DOHH2 (cell line): Measurements from ENCODE around the gene NFKB1.

Source experiments
- H3F3A ChIP-seq: fragments of 200-600 bp; sonication (generic), shearing (Covaris generic); 2 replicates; pipeline ENCODE4 v1.6.0; 2016; ENCODE audit warnings: antibody characterized with exemption, mild to moderate bottlenecking; ENCODE audit not compliant: control insufficient read depth, insufficient read depth
- H3K27ac ChIP-seq: fragments of 200-600 bp; sonication (generic); 2 replicates; pipeline ENCODE4 v1.5.1; 2014; ENCODE audit warnings: low read depth, mild to moderate bottlenecking, low read length, moderate library complexity
- H3K27me3 ChIP-seq: fragments of 200-600 bp; sonication (generic); 2 replicates; pipeline ENCODE4 v1.6.1; 2014; ENCODE audit warnings: mild to moderate bottlenecking, low read length, mixed read lengths; ENCODE audit not compliant: control insufficient read depth
- H3K36me3 ChIP-seq: fragments of 200-600 bp; sonication (generic); 2 replicates; pipeline ENCODE4 v1.6.1; 2014; ENCODE audit warnings: mild to moderate bottlenecking, low read length, moderate library complexity, mixed read lengths; ENCODE audit not compliant: control insufficient read depth
- H3K4me1 ChIP-seq: fragments of 200-600 bp; sonication (generic); 2 replicates; pipeline ENCODE4 v1.6.1; 2014; ENCODE audit warnings: mild to moderate bottlenecking, low read length, mixed read lengths; ENCODE audit not compliant: control insufficient read depth
- H3K4me2 ChIP-seq: fragments of 200-600 bp; sonication (generic); 2 replicates; pipeline ENCODE4 v1.6.0; 2014; ENCODE audit warnings: mild to moderate bottlenecking, low read length, moderate library complexity
- H3K4me3 ChIP-seq: fragments of 200-600 bp; sonication (generic); 2 replicates; pipeline ENCODE4 v1.5.1; 2014; ENCODE audit warnings: mild to moderate bottlenecking, low read length, mixed read lengths
- H3K79me2 ChIP-seq: fragments of 200-600 bp; sonication (generic); 2 replicates; pipeline ENCODE4 v1.6.1; 2014; ENCODE audit warnings: mild to moderate bottlenecking, low read length, mixed read lengths; ENCODE audit not compliant: control insufficient read depth
- H3K9me2 ChIP-seq: fragments of 200-600 bp; sonication (generic); replicated peaks from 2 replicates; pipeline ENCODE4 v1.6.1; 2014; ENCODE audit warnings: mild to moderate bottlenecking, low read length, mixed read lengths; ENCODE audit not compliant: control insufficient read depth
- H3K9me3 ChIP-seq: fragments of 200-600 bp; sonication (generic); 2 replicates; pipeline ENCODE4 v1.6.1; 2014; ENCODE audit warnings: antibody characterized with exemption, low read length, mixed read lengths; ENCODE audit not compliant: control insufficient read depth, insufficient read depth
- H4K20me1 ChIP-seq: fragments of 200-600 bp; sonication (generic); 2 replicates; pipeline ENCODE4 v1.6.0; 2014; ENCODE audit warnings: low read depth, mild to moderate bottlenecking, antibody characterized with exemption, low read length, moderate library complexity; ENCODE audit not compliant: control insufficient read depth, insufficient read depth
- CTCF ChIP-seq: fragments of 200-600 bp; sonication (generic); IDR thresholded peaks from one replicate; pipeline ENCODE4 v1.5.1; 2014; ENCODE audit warnings: antibody characterized with exemption, mild to moderate bottlenecking, low read depth, low read length; ENCODE audit not compliant: poor library complexity, severe bottlenecking
- EZH2phosphoT487 ChIP-seq: fragments of 200-600 bp; sonication (generic); IDR thresholded peaks from 2 replicates; pipeline ENCODE4 v1.6.1; 2017; ENCODE audit warnings: borderline replicate concordance, mild to moderate bottlenecking, antibody characterized with exemption, low read length, moderate library complexity, mixed read lengths

The NFKB1 gene

DNA sequence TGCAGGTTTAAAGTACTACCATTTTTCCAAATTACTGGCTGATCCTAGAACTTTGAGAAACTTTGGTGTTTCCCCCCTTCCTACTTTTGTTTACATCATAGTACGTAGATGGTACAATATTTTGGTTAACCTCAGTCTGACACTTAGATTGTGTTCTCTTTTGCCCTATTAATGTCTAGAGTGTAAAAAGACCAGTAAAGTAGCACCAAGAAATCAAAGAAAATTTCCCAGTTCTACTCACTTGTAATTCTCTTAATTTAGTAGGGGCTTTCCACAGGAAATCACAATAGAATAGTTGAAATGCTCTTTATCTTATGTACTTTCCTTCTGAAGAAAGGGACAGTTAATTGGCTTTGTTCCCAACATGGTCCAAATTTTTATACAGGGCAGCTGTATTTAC lies 51.6 kb downstream of the NFKB1 start:
- no peaks in the 10 kb centered on the region for H3K79me2 ChIP-seq
- H3K27me3 ChIP-seq, result no peaks in the 10 kb centered on the region
- H3K9me3 ChIP-seq, result no peaks in the 10 kb centered on the region
- H4K20me1 ChIP-seq, result no peaks in the 10 kb centered on the region
- H3K36me3 ChIP-seq, result peaks cover 48% of the 10 kb centered on the region
- H3K9me2 ChIP-seq, result no peaks in the 10 kb centered on the region
- peak overlapping the region; percentile 2; the same call in 1 of the 2 replicates for H3K4me2 ChIP-seq
- TF ChIP-seq CTCF, result no peak
- no peak for TF ChIP-seq EZH2phosphoT487
- H3K4me3 ChIP-seq, result no peak overlapping the region
- H3K4me1 ChIP-seq, result peaks cover 14% of the 10 kb centered on the region
- H3F3A ChIP-seq, result no peaks in the 10 kb centered on the region
- H3K27ac ChIP-seq, result no peak overlapping the region

GRCh38 chr4:102553982-102554381 lies 52.8 kb downstream of the NFKB1 start:
- no peaks in the 10 kb centered on the region for H4K20me1 ChIP-seq
- no peak overlapping the region for H3K27ac ChIP-seq
- peaks cover 14% of the 10 kb centered on the region for H3K4me1 ChIP-seq
- no peaks in the 10 kb centered on the region for H3K79me2 ChIP-seq
- H3K27me3 ChIP-seq, result no peaks in the 10 kb centered on the region
- H3K9me2 ChIP-seq, result no peaks in the 10 kb centered on the region
- H3K4me2 ChIP-seq, result no peak overlapping the region
- no peaks in the 10 kb centered on the region for H3K9me3 ChIP-seq
- no peak for TF ChIP-seq EZH2phosphoT487
- TF ChIP-seq CTCF, result no peak
- no peak overlapping the region for H3K4me3 ChIP-seq
- peaks cover 37% of the 10 kb centered on the region for H3K36me3 ChIP-seq
- H3F3A ChIP-seq, result no peaks in the 10 kb centered on the region

DNA sequence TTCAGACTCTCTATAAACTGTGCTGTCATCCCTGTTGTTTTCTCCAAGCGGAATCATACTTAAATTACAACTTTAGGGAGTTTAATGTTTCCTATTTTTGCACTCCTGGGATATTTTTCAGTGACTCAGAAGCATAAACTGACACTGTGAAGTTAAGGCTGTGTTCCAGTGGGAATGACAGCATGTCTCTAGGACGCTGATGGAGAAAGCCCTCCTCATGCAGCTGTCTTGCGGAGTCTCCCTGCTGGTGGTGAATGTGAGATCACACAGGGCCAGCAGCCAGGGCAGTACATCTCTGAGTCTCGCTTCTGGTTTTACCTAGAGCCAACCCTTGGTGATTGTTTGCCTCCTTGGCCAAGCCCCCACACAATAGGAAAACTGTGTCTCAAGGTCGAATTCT lies 53.3 kb downstream of the NFKB1 start:
- Histone ChIP-seq H3K4me2 (no peak overlapping the region), H3K27ac (no peak overlapping the region), H3K27me3 (no peaks in the 10 kb centered on the region), H3K36me3 (peaks cover 37% of the 10 kb centered on the region), H3F3A (no peaks in the 10 kb centered on the region), H4K20me1 (no peaks in the 10 kb centered on the region), H3K9me2 (no peaks in the 10 kb centered on the region), H3K4me1 (peaks cover 14% of the 10 kb centered on the region), H3K79me2 (no peaks in the 10 kb centered on the region), H3K9me3 (no peaks in the 10 kb centered on the region), H3K4me3 (no peak overlapping the region)
- TF ChIP-seq EZH2phosphoT487, result no peak
- TF ChIP-seq CTCF, result no peak

DNA sequence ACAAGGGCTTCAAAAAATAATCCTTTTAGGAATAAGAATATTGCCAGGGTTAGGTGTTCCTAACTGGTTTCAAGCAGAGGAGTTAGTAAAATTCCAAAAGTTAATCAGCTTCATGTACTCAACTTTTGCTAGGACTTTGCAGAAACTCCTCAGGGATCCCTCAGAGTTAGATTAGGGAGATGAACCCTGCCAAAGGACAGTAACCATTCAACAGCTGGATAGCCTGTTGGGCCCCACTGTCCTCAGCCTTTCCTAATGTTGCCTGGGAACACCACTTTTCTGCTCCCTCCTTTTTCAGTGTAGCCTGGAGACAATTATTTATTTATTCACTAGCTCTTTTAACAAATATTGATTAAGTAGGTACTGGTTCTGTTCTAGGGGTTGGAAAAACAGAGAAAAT lies 53.8 kb downstream of the NFKB1 start:
- no peak overlapping the region for H3K27ac ChIP-seq
- H3K9me2 ChIP-seq, result no peaks in the 10 kb centered on the region
- H3K4me1 ChIP-seq, result peaks cover 14% of the 10 kb centered on the region
- H3K9me3 ChIP-seq, result no peaks in the 10 kb centered on the region
- H3K4me3 ChIP-seq, result no peak overlapping the region
- peaks cover 37% of the 10 kb centered on the region for H3K36me3 ChIP-seq
- no peaks in the 10 kb centered on the region for H3K79me2 ChIP-seq
- H3F3A ChIP-seq, result no peaks in the 10 kb centered on the region
- no peaks in the 10 kb centered on the region for H3K27me3 ChIP-seq
- H4K20me1 ChIP-seq, result no peaks in the 10 kb centered on the region
- no peak for TF ChIP-seq EZH2phosphoT487
- TF ChIP-seq CTCF, result no peak
- H3K4me2 ChIP-seq, result no peak overlapping the region
